ENCODE data around the gene GPC6.

DNA sequence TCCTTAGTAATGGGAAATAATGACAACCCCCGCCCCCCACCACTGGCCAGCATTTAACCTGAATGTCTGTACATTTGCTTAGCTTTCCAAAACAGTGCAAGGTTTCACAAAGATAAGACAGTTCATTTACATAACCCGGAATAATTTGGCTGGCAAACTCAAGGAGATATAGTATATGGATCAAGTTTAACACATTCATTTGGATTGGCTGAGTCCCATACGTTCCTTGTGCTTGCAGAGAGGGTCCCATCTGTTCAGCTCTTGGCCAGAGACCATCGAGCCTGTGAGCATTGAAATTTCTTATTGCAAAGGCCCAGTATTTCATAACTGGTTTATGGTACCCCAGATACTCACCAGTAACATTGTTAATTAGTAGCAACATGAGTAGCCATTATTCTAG is 116.5 kb downstream of the GPC6 start:
- TF ChIP-seq, protein P1, sequence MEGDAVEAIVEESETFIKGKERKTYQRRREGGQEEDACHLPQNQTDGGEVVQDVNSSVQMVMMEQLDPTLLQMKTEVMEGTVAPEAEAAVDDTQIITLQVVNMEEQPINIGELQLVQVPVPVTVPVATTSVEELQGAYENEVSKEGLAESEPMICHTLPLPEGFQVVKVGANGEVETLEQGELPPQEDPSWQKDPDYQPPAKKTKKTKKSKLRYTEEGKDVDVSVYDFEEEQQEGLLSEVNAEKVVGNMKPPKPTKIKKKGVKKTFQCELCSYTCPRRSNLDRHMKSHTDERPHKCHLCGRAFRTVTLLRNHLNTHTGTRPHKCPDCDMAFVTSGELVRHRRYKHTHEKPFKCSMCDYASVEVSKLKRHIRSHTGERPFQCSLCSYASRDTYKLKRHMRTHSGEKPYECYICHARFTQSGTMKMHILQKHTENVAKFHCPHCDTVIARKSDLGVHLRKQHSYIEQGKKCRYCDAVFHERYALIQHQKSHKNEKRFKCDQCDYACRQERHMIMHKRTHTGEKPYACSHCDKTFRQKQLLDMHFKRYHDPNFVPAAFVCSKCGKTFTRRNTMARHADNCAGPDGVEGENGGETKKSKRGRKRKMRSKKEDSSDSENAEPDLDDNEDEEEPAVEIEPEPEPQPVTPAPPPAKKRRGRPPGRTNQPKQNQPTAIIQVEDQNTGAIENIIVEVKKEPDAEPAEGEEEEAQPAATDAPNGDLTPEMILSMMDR (IDR thresholded peaks at IDR 0.05; ENCODE audit: low read depth, low read length), result no peak
- TF ChIP-seq POLR2A (IDR thresholded peaks at IDR 0.05; ENCODE audit: extremely low read depth, insufficient read length), result no peak

All from NB4 (cell line).